NB4 (cell line): ENCODE results near the gene TMC3.

Experiments used
- MYC ChIP-seq: IDR thresholded peaks from 2 replicates; pipeline ENCODE4 v1.6.1; 2011; ENCODE audit warnings: low read depth, low read length
- POLR2A ChIP-seq: IDR thresholded peaks from 2 replicates; pipeline ENCODE4 v1.6.1; 2011; ENCODE audit warnings: mild to moderate bottlenecking; ENCODE audit not compliant: insufficient read length; ENCODE audit errors: extremely low read depth
- TF ChIP-seq, protein P1 (sequence below): IDR thresholded peaks from one replicate; pipeline ENCODE4 v1.5.1; 2012; ENCODE audit warnings: low read depth, low read length
- TF ChIP-seq, protein P2 (sequence below): IDR thresholded peaks from 2 replicates; pipeline ENCODE4 v1.6.1; 2011; ENCODE audit warnings: low read depth, low read length

- TF ChIP-seq MYC, result no peak
- TF ChIP-seq, protein P1, sequence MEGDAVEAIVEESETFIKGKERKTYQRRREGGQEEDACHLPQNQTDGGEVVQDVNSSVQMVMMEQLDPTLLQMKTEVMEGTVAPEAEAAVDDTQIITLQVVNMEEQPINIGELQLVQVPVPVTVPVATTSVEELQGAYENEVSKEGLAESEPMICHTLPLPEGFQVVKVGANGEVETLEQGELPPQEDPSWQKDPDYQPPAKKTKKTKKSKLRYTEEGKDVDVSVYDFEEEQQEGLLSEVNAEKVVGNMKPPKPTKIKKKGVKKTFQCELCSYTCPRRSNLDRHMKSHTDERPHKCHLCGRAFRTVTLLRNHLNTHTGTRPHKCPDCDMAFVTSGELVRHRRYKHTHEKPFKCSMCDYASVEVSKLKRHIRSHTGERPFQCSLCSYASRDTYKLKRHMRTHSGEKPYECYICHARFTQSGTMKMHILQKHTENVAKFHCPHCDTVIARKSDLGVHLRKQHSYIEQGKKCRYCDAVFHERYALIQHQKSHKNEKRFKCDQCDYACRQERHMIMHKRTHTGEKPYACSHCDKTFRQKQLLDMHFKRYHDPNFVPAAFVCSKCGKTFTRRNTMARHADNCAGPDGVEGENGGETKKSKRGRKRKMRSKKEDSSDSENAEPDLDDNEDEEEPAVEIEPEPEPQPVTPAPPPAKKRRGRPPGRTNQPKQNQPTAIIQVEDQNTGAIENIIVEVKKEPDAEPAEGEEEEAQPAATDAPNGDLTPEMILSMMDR, result no peak
- TF ChIP-seq, protein P2, sequence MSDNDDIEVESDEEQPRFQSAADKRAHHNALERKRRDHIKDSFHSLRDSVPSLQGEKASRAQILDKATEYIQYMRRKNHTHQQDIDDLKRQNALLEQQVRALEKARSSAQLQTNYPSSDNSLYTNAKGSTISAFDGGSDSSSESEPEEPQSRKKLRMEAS, result no peak
- TF ChIP-seq POLR2A, result no peak
Measured at GRCh38 chr15:81326466-81327212, 47.4 kb downstream of the TMC3 start.
